Vagina (tissue), 2 donors: ENCODE results near the gene SEC62. TPM values are rescaled to one million over a fixed set of nuclear protein-coding genes. Genes with fewer than 3 reads are reported as not detected.

Experiments
- DNase-seq, 2 donors: peaks; one replicate each; pipeline ENCODE4 v3.0.0-alpha.2; 2017; ENCODE audit errors: extremely low spot score in 2 of 2
- H3K27ac ChIP-seq: fragments of 200-600 bp; sonication (generic); one replicate; pipeline ENCODE4 v1.5.1; 2019
- H3K27me3 ChIP-seq: fragments of 200-600 bp; sonication (generic); one replicate; pipeline ENCODE4 v1.5.1; 2019
- H3K36me3 ChIP-seq, 2 donors: fragments of 200-600 bp; sonication (generic); one replicate each; pipeline ENCODE4 v1.5.1; 2017 to 2019
- H3K4me1 ChIP-seq: fragments of 200-600 bp; sonication (generic); one replicate; pipeline ENCODE4 v1.5.1; 2019
- H3K4me3 ChIP-seq, 2 donors: fragments of 200-600 bp; sonication (generic); 1 replicate in 1 of 2; 2 replicates in 1 of 2; pipeline ENCODE4 v1.5.1; 2016 to 2019
- H3K9me3 ChIP-seq: fragments of 200-600 bp; sonication (generic); one replicate; pipeline ENCODE4 v1.5.1; 2019
- CTCF ChIP-seq, 3 experiments: fragments of 450-650 bp in 2 of 3; fragments of 200-600 bp in 1 of 3; sonication (generic) in 1 of 3; IDR thresholded peaks; one replicate each; pipeline ENCODE4 v1.5.1; 2017 to 2019; ENCODE audit warnings: antibody characterized with exemption in 3 of 3, mild to moderate bottlenecking in 2 of 3, moderate library complexity in 2 of 3
- POLR2A ChIP-seq, 2 donors: fragments of 450-650 bp; IDR thresholded peaks; one replicate each; pipeline ENCODE4 v1.6.1; 2017; ENCODE audit warnings: antibody characterized with exemption in 2 of 2, mild to moderate bottlenecking in 2 of 2, moderate library complexity in 2 of 2
- POLR2AphosphoS5 ChIP-seq, 2 donors: sonication (generic); formaldehyde crosslinking; IDR thresholded peaks; one replicate each; pipeline ENCODE4 v1.9.0; 2017; ENCODE audit warnings: antibody characterized with exemption in 2 of 2, mild to moderate bottlenecking in 2 of 2, low read depth in 1 of 2; ENCODE audit not compliant: insufficient read depth in 1 of 2
- intact Hi-C: fragments of 100-400 bp; cut with DNase I; formaldehyde crosslinking; loops from one replicate; pipeline ENCODE4 v1.15.1; 2023
- total RNA-seq: library from RNA; depleted of rRNA; stranded (reverse); fragments of >200 nt; gene quantifications from one replicate; pipeline ENCODE4 v1.2.3, GENCODE V29; 2016

SEC62 gene
- total RNA-seq, 1 donor from 2014 or later: 38.1 TPM

DNA sequence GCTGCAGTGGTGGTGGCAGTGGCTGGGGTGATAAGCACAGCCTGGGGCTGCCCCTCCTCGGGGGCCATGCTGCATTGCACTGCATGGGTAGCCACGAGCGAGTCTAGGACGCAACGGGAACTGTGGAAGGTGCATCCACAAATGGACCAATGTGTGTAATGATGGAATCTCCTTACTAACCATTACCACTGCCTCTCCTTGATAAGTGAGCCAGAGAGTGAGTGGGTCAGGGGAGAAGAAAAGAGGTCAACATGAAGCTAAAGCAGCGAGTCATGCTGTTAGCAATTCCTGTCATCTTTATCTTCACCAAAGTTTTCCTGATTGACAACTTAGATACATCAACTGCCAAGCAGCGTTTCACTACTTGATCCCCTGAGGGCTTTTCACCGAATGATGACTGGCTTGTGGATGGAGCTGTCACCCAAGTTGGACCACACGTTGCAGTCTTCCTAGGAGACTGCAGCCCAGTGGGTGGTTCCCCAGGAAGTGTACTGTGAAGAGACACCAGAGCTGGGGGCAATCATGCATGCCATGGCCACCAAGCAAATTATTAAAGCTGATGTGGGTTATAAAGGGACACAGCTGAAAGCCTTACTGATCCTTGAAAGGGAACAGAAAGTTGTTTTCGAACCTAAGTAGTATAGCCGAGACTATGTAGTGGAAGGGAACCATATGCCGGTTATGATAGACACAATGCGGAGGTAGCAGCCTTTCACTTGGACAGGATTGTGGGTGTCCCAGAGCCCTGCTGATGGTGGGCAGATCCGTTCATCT lies 34.7 kb upstream of the SEC62 start:
- TF ChIP-seq POLR2AphosphoS5 (IDR thresholded peaks at IDR 0.05; ENCODE audit: insufficient read depth in 1 of 2, low read depth in 1 of 2) (no peak), POLR2A (IDR thresholded peaks at IDR 0.05) (no peak), CTCF (IDR thresholded peaks at IDR 0.05) (no peak)
- Histone ChIP-seq H3K4me3 (no peak overlapping the region), H3K27me3 (no peaks in the 10 kb centered on the region), H3K9me3 (no peaks in the 10 kb centered on the region), H3K27ac (no peak overlapping the region), H3K4me1 (no peaks in the 10 kb centered on the region), H3K36me3 (no peaks in the 10 kb centered on the region)
- DNase-seq: no peak
- intact Hi-C loops: no loop called here

DNA sequence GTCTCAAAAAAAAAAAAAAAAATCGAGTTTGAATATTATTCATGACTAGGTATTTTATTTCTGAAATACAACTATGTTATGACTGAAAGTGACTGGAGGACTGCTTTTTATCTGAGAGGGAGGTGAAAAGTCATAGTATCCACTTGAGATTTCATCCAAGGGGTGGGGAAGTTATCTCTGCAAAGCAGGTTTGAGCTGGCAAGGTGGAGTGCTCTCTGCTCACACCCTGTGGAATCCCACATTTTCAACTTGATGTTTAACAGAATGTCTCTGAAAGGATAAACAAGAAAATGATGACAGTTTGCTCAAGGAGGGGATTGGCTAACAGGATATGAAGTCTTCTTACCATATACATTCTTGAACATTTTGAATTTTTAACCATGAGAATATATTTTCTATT lies 27.3 kb upstream of the SEC62 start:
- no peak overlapping the region for H3K4me3 ChIP-seq
- H3K27me3 ChIP-seq: no peaks in the 10 kb centered on the region
- no peaks in the 10 kb centered on the region for H3K36me3 ChIP-seq
- no peaks in the 10 kb centered on the region for H3K4me1 ChIP-seq
- H3K27ac ChIP-seq: no peak overlapping the region
- intact Hi-C loops: no loop called here
- no peak for DNase-seq
- no peaks in the 10 kb centered on the region for H3K9me3 ChIP-seq
- TF ChIP-seq POLR2AphosphoS5 (IDR thresholded peaks at IDR 0.05; ENCODE audit: insufficient read depth in 1 of 2, low read depth in 1 of 2) (no peak), CTCF (IDR thresholded peaks at IDR 0.05) (no peak), POLR2A (IDR thresholded peaks at IDR 0.05) (no peak)

DNA sequence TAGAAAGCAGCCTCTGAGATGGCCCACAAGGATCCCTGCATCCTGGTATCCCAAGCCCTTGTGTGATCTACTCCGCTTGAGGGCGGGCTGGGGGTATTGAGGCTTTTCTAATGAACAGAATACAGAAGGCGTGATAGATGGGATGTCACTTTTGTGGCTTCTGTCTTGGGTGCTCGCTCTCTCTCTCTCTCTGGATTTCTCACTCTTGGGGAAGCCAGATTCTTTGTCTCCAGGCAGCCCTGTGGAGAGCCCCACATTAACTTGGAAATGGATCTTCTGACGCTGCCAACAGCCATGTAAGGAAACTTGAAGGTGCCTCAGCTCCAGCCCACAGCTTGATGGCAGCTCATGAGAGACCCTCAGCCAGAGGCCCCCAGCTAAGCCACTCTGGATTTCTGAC lies 26.9 kb upstream of the SEC62 start:
- DNase-seq: no peak
- Histone ChIP-seq H3K4me3 (no peak overlapping the region), H3K27me3 (no peaks in the 10 kb centered on the region), H3K27ac (no peak overlapping the region), H3K4me1 (no peaks in the 10 kb centered on the region), H3K36me3 (no peaks in the 10 kb centered on the region), H3K9me3 (no peaks in the 10 kb centered on the region)
- no peak for TF ChIP-seq POLR2AphosphoS5 (IDR thresholded peaks at IDR 0.05; ENCODE audit: insufficient read depth in 1 of 2, low read depth in 1 of 2)
- TF ChIP-seq POLR2A (IDR thresholded peaks at IDR 0.05): no peak
- no peak for TF ChIP-seq CTCF (IDR thresholded peaks at IDR 0.05)
- intact Hi-C loops: no loop called here

GRCh38 chr3:169940470-169941181 lies 26.0 kb upstream of the SEC62 start:
- Histone ChIP-seq H3K27me3 (no peaks in the 10 kb centered on the region), H3K4me3 (no peak overlapping the region), H3K36me3 (no peaks in the 10 kb centered on the region), H3K9me3 (no peaks in the 10 kb centered on the region), H3K27ac (no peak overlapping the region), H3K4me1 (no peaks in the 10 kb centered on the region)
- intact Hi-C loops: no loop called here
- no peak for TF ChIP-seq POLR2A (IDR thresholded peaks at IDR 0.05)
- TF ChIP-seq CTCF (IDR thresholded peaks at IDR 0.05): no peak
- no peak for TF ChIP-seq POLR2AphosphoS5 (IDR thresholded peaks at IDR 0.05; ENCODE audit: insufficient read depth in 1 of 2, low read depth in 1 of 2)
- DNase-seq: no peak

GRCh38 chr3:169945313-169945712 lies 21.3 kb upstream of the SEC62 start:
- DNase-seq: no peak
- no peaks in the 10 kb centered on the region for H3K9me3 ChIP-seq
- intact Hi-C loops: no loop called here
- H3K27ac ChIP-seq: no peak overlapping the region
- TF ChIP-seq CTCF (IDR thresholded peaks at IDR 0.05) (no peak), POLR2A (IDR thresholded peaks at IDR 0.05) (no peak), POLR2AphosphoS5 (IDR thresholded peaks at IDR 0.05; ENCODE audit: insufficient read depth in 1 of 2, low read depth in 1 of 2) (no peak)
- H3K4me3 ChIP-seq: no peak overlapping the region
- H3K4me1 ChIP-seq: no peaks in the 10 kb centered on the region
- no peaks in the 10 kb centered on the region for H3K36me3 ChIP-seq
- H3K27me3 ChIP-seq: no peaks in the 10 kb centered on the region
